Measurements from ENCODE around the gene UBE2V1. TPM values are rescaled to one million over a fixed set of nuclear protein-coding genes. Genes with fewer than 3 reads are reported as not detected.
"Not testable (repeated sequence)": the region's sequence is repeated elsewhere in the genome, so short reads cannot be mapped to it uniquely, and the experiment has no call there.

The UBE2V1 gene
- total and polyA plus RNA-seq, 2 donors (not counting 3 experiments of a cell fraction or from before 2014, with no cell fraction given) = 145 to 156 TPM

GRCh38 chr20:50103464-50104107 is 9.4 kb downstream of the UBE2V1 start:
- H3K9me1 ChIP-seq (replicated peaks; ENCODE audit: control insufficient read depth, extremely low read depth, insufficient read depth, low read length); BruUV-seq (replicated peaks); H3K36me3 ChIP-seq (ENCODE audit: control insufficient read depth in 2 of 2, extremely low read depth in 1 of 2, insufficient read depth in 2 of 2, low read length in 2 of 2); H2AFZ ChIP-seq (ENCODE audit: low read depth, low read length); H3K27me3 ChIP-seq (ENCODE audit: control insufficient read depth in 2 of 2, insufficient read depth in 2 of 2, low read length in 2 of 2); H4K20me1 ChIP-seq (replicated peaks; ENCODE audit: control insufficient read depth, extremely low read depth, insufficient read depth, low read length); H3K9me3 ChIP-seq (replicated peaks; ENCODE audit: control insufficient read depth, insufficient read depth, low read length); H3K4me3 ChIP-seq (replicated peaks in 1 of 3; ENCODE audit: insufficient read depth in 1 of 3, low read depth in 1 of 3, low read length in 3 of 3); dilution Hi-C loops (cut with MboI; ENCODE audit: extremely low pct_ligation_motif_present, low sequenced_read_pairs): not testable (repeated sequence)
- TF ChIP-seq FOS (IDR thresholded peaks at IDR 0.05; ENCODE audit: borderline replicate concordance, insufficient read depth, low read length) (peak; percentile 91), JUN (IDR thresholded peaks at IDR 0.05; ENCODE audit: borderline replicate concordance, insufficient read depth, insufficient read length, low read depth) (peak; percentile 88)
- peak overlapping the region; percentile 76 for H3K27ac ChIP-seq (ENCODE audit: insufficient read depth, low read depth, low read length)
- H3K4me2 ChIP-seq (ENCODE audit: insufficient read depth, low read length) = peak overlapping the region; percentile 45
- peaks cover 96% of the 10 kb centered on the region for H3K79me2 ChIP-seq (ENCODE audit: control insufficient read depth, insufficient read depth, low read length)
- peaks cover 36% of the 10 kb centered on the region for H3K4me1 ChIP-seq (ENCODE audit: control insufficient read depth, extremely low read depth, insufficient read depth, low read length)
- intact Hi-C loops (cut with micrococcal nuclease) = loop anchor here (2.0 kb wide), 1 partner anchor 17 kb away; no protein-coding TSS in a partner anchor
- DNase-seq (ENCODE audit: low read depth, low spot score) (peak; percentile 88), FAIRE-seq (peak; percentile 33)
- peak overlapping the region; percentile 30 for H3K9ac ChIP-seq (replicated peaks; ENCODE audit: extremely low read depth, insufficient read depth, low read length)
- POLR2A ChIA-PET = interaction anchor here (0.5 kb wide), 1 partner anchor 52 kb away, joined by 7 read pairs; no protein-coding TSS in a partner anchor
- CTCF ChIA-PET = interaction anchor here (0.9 to 2.2 kb wide), 9 partner anchors 9 to 125 kb away, joined by 3 to 13 read pairs (median 4); partner anchors contain the start of gene UBE2V1

- H3K27me3 ChIP-seq (ENCODE audit: control insufficient read depth in 2 of 2, insufficient read depth in 2 of 2, low read length in 2 of 2); H3K36me3 ChIP-seq (ENCODE audit: control insufficient read depth in 2 of 2, extremely low read depth in 1 of 2, insufficient read depth in 2 of 2, low read length in 2 of 2); BruUV-seq (replicated peaks); H3K4me2 ChIP-seq (ENCODE audit: insufficient read depth, low read length); FAIRE-seq; dilution Hi-C loops (cut with MboI; ENCODE audit: extremely low pct_ligation_motif_present, low sequenced_read_pairs); H3K9ac ChIP-seq (replicated peaks; ENCODE audit: extremely low read depth, insufficient read depth, low read length); POLR2A ChIA-PET; H2AFZ ChIP-seq (ENCODE audit: low read depth, low read length); H4K20me1 ChIP-seq (replicated peaks; ENCODE audit: control insufficient read depth, extremely low read depth, insufficient read depth, low read length); H3K9me3 ChIP-seq (replicated peaks; ENCODE audit: control insufficient read depth, insufficient read depth, low read length); H3K4me3 ChIP-seq (replicated peaks in 1 of 3; ENCODE audit: insufficient read depth in 1 of 3, low read depth in 1 of 3, low read length in 3 of 3); H3K9me1 ChIP-seq (replicated peaks; ENCODE audit: control insufficient read depth, extremely low read depth, insufficient read depth, low read length); DNase-seq (ENCODE audit: low read depth, low spot score): not testable (repeated sequence)
- Histone ChIP-seq H3K27ac (ENCODE audit: insufficient read depth, low read depth, low read length) (peak overlapping the region; percentile 76), H3K4me1 (ENCODE audit: control insufficient read depth, extremely low read depth, insufficient read depth, low read length) (peaks cover 26% of the 10 kb centered on the region), H3K79me2 (ENCODE audit: control insufficient read depth, insufficient read depth, low read length) (peaks cover 96% of the 10 kb centered on the region)
- CTCF ChIA-PET = interaction anchor here (1.1 to 4.2 kb wide), 4 partner anchors 17 to 124 kb away, joined by 3 to 20 read pairs (median 8); no protein-coding TSS in a partner anchor
- intact Hi-C loops (cut with micrococcal nuclease) = loop anchor here (2.0 kb wide), 1 partner anchor 16 kb away; no protein-coding TSS in a partner anchor
Measured at GRCh38 chr20:50102551-50102950, 10.4 kb downstream of the UBE2V1 start.

Data from endothelial cell of umbilical vein (primary cell).